ENCODE results near the gene SCFD1. TPM values are rescaled to one million over a fixed set of nuclear protein-coding genes. Genes with fewer than 3 reads are reported as not detected.

Gene SCFD1
- total and polyA plus RNA-seq, 10 donors, result 45.7 to 105 (median 74.4) TPM

- Histone ChIP-seq H3K36me3 (peaks cover 0 to 31% (median 8%) of the 10 kb centered on the region in 6 donors), H3K4me1 (peaks cover 0 to 10% (median 4%) of the 10 kb centered on the region in 6 donors), H3K4me3 (no peak overlapping the region), H3K27ac (peak overlapping the region in 4 of 8 donors; percentile 69 to 86 (median 78)), H3K9me3 (no peaks in the 10 kb centered on the region), H3K27me3 (replicated peaks in 1 of 7) (no peaks in the 10 kb centered on the region)
- intact Hi-C loops (cut with DNase I; ENCODE audit: low total_unique reads), result no loop called here
- 95 to 99% (median 98%) methylated on average over 5 of the region's 5 CpGs for WGBS, 5 donors
- DNase-seq, result no peak
- no peak for TF ChIP-seq CTCF (IDR thresholded peaks at IDR 0.05 in 8 of 11, conservative IDR thresholded peaks at IDR 0.05 in 3 of 11)
- no peak for TF ChIP-seq POLR2AphosphoS5 (IDR thresholded peaks at IDR 0.05)
- TF ChIP-seq POLR2A (IDR thresholded peaks at IDR 0.05), result no peak
Observed at GRCh38 chr14:30691751-30692398, 69.8 kb downstream of the SCFD1 start.

- Histone ChIP-seq H3K4me3 (no peak overlapping the region), H3K36me3 (peaks cover 0 to 39% (median 10%) of the 10 kb centered on the region in 6 donors), H3K27ac (no peak overlapping the region), H3K27me3 (replicated peaks in 1 of 7) (no peaks in the 10 kb centered on the region), H3K9me3 (no peaks in the 10 kb centered on the region), H3K4me1 (peaks cover 0 to 10% (median 4%) of the 10 kb centered on the region in 6 donors)
- no peak for TF ChIP-seq POLR2AphosphoS5 (IDR thresholded peaks at IDR 0.05)
- no peak for TF ChIP-seq CTCF (IDR thresholded peaks at IDR 0.05 in 8 of 11, conservative IDR thresholded peaks at IDR 0.05 in 3 of 11)
- TF ChIP-seq POLR2A (IDR thresholded peaks at IDR 0.05), result no peak
- no peak for DNase-seq
- intact Hi-C loops (cut with DNase I; ENCODE audit: low total_unique reads), result no loop called here
- 95 to 98% (median 97%) methylated on average over 1 of the region's 1 CpG for WGBS, 5 donors
Observed at GRCh38 chr14:30692669-30693068, 70.5 kb downstream of the SCFD1 start.

DNA sequence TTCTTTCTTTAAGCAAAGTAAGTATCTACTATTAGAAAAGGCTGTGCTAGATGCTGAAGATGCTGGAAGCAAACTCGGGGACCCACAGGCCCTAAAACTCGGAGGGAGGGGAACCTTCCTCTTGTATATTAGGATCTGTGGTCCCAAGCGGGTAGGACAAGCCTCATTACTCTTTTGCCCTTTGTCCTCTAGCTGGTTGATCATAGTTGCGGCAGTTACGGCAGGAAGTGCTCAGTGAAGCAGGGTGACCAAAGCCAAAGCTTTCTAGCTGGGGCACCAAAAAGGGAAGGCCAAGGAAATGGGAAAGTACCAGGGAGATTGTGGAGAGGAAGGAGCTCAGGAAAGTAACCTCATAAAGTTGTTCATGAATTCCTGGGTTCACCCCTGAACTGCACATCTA is 76.3 kb downstream of the SCFD1 start:
- no peaks in the 10 kb centered on the region for H3K27me3 ChIP-seq (replicated peaks in 1 of 7)
- no peaks in the 10 kb centered on the region for H3K9me3 ChIP-seq
- no peak for TF ChIP-seq POLR2A (IDR thresholded peaks at IDR 0.05)
- no peak for TF ChIP-seq POLR2AphosphoS5 (IDR thresholded peaks at IDR 0.05)
- TF ChIP-seq CTCF (IDR thresholded peaks at IDR 0.05 in 8 of 11, conservative IDR thresholded peaks at IDR 0.05 in 3 of 11), result no peak
- H3K27ac ChIP-seq, result no peak overlapping the region
- peak; percentile 16 for DNase-seq
- WGBS, 5 donors, result 81 to 92% (median 89%) methylated on average over 5 of the region's 5 CpGs
- H3K4me1 ChIP-seq, result no peaks in the 10 kb centered on the region
- intact Hi-C loops (cut with DNase I; ENCODE audit: low total_unique reads), result no loop called here
- H3K36me3 ChIP-seq, result peaks cover 0 to 93% (median 26%) of the 10 kb centered on the region in 6 donors
- H3K4me3 ChIP-seq, result no peak overlapping the region

DNA sequence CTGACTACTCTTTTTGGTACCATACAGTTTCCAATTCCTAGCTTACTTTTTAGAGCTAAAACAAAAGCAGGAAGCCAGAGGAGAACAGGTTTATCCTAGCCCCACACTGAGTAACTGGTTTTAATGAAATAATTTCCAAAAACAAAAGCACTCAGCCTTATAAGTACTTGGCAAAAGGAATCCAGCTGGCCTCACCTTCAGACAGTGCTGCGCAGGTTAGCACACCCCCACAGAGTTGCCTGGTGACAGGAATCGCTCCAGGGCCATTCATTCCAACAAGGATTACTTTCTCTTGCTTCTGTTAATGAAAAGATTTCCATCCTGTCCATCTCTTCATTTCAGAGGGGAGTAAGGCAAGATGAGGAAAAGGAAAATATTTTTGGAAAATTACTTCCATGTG is 84.6 kb downstream of the SCFD1 start:
- WGBS, 5 donors, result 89 to 98% (median 96%) methylated on average over 2 of the region's 2 CpGs
- no peak for DNase-seq

More for the DNA sequence above, 84.6 kb downstream of the SCFD1 start:
- intact Hi-C loops (cut with DNase I; ENCODE audit: low total_unique reads), result no loop called here
- Histone ChIP-seq H3K27ac (no peak overlapping the region), H3K36me3 (peaks cover 0 to 97% (median 31%) of the 10 kb centered on the region in 6 donors), H3K4me1 (no peaks in the 10 kb centered on the region), H3K4me3 (no peak overlapping the region), H3K27me3 (replicated peaks in 1 of 7) (no peaks in the 10 kb centered on the region), H3K9me3 (no peaks in the 10 kb centered on the region)
- TF ChIP-seq POLR2A (IDR thresholded peaks at IDR 0.05) (no peak), CTCF (IDR thresholded peaks at IDR 0.05 in 8 of 11, conservative IDR thresholded peaks at IDR 0.05 in 3 of 11) (no peak), POLR2AphosphoS5 (IDR thresholded peaks at IDR 0.05) (no peak)

All from spleen (tissue), 11 donors.